K562 (cell line): Measurements from ENCODE around the gene DENND6B. TPM values are rescaled to one million over a fixed set of nuclear protein-coding genes. Genes with fewer than 3 reads are reported as not detected.

ENCODE experiments used
- ZNF318 ChIP-seq, 2 experiments: fragments of 450-650 bp; IDR thresholded peaks; 2 replicates each; pipeline ENCODE4 v1.6.1; 2016; ENCODE audit warnings: mild to moderate bottlenecking in 2 of 2, borderline replicate concordance in 1 of 2, low read depth in 1 of 2, moderate library complexity in 1 of 2
- polyA plus RNA-seq, 8 experiments: library from polyadenylated mRNA; depleted of rRNA in 4 of 8; stranded (reverse) in 5 of 8; unstranded in 3 of 8; fragments of >200 nt; fragmentation: Nextera tagmentation in 2 of 8; fragmentation: Illumina TruSeq in 1 of 8; extraction: Ambion mirVana in 2 of 8; extraction: Trizol in 1 of 8; gene quantifications; 2 replicates each; pipeline versions ENCODE4 v1.2.1 to v1.2.3, GENCODE V29; 2011 to 2014; ENCODE audit warnings: inconsistent platforms in 1 of 8, missing spikeins in 1 of 8
- total RNA-seq, 7 experiments: library from RNA; depleted of rRNA in 6 of 7; stranded (reverse); fragments of >200 nt in 6 of 7; fragmentation: Illumina TruSeq in 2 of 7; extraction: Trizol in 2 of 7; gene quantifications; 2 replicates each; pipeline versions ENCODE4 v1.2.1 to v1.2.3, GENCODE V29; 2011 to 2021; ENCODE audit warnings: low replicate concordance in 1 of 7

The DENND6B gene
- total and polyA plus RNA-seq, 9 of the 15 experiments (the other 6 are each of a cell fraction or from before 2014, with no cell fraction given) = 0.07 to 3.7 (median 1.5) TPM

GRCh38 chr22:50310031-50310722 lies 16.6 kb downstream of the DENND6B start (continued):
- no peak for TF ChIP-seq ZNF318 (IDR thresholded peaks at IDR 0.05; ENCODE audit: borderline replicate concordance in 1 of 2, low read depth in 1 of 2)
